GM12865 (cell line): ENCODE results near the gene IFRD1.

Experiments used
- DNase-seq: peaks from one replicate; pipeline ENCODE4 v3.0.0; 2010; ENCODE audit warnings: low read depth
- H3K4me3 ChIP-seq: 2 replicates; pipeline ENCODE4 v1.5.1; 2011; ENCODE audit warnings: mild to moderate bottlenecking, low read depth, low read length, control low read depth
- TF ChIP-seq, protein P1 (sequence below): IDR thresholded peaks from 2 replicates; pipeline ENCODE4 v1.5.1; 2011; ENCODE audit warnings: low read length, control low read depth, low read depth, inconsistent platforms; ENCODE audit not compliant: insufficient read depth; ENCODE audit errors: missing control alignments

The IFRD1 gene

DNA sequence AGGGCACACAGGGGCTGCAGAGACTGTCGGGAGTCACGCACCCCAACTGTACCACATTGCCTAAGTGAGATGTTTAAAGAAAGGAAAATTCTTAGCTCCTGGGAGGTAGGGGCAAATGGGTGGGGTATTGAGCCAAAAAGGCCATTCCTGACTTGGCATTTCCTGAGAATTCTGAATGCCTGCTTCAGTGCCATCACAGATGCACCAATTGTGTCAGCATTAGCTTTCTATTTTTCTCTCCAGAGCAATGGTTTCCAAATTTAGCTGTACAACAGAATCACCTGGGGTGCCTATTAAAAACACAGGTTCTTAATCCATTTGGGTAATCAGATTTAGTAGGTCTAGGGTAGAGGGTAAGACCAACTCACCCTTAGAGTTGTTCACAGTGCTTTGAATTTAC lies 73.6 kb downstream of the IFRD1 start:
- H3K4me3 ChIP-seq: no peak overlapping the region
- no peak for DNase-seq
- TF ChIP-seq, protein P1, sequence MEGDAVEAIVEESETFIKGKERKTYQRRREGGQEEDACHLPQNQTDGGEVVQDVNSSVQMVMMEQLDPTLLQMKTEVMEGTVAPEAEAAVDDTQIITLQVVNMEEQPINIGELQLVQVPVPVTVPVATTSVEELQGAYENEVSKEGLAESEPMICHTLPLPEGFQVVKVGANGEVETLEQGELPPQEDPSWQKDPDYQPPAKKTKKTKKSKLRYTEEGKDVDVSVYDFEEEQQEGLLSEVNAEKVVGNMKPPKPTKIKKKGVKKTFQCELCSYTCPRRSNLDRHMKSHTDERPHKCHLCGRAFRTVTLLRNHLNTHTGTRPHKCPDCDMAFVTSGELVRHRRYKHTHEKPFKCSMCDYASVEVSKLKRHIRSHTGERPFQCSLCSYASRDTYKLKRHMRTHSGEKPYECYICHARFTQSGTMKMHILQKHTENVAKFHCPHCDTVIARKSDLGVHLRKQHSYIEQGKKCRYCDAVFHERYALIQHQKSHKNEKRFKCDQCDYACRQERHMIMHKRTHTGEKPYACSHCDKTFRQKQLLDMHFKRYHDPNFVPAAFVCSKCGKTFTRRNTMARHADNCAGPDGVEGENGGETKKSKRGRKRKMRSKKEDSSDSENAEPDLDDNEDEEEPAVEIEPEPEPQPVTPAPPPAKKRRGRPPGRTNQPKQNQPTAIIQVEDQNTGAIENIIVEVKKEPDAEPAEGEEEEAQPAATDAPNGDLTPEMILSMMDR: no peak
